Adrenal gland (tissue), 12 donors: Measurements from ENCODE around the gene KTI12. TPM values are rescaled to one million over a fixed set of nuclear protein-coding genes. Genes with fewer than 3 reads are reported as not detected.

ENCODE experiments used
- DNase-seq, 7 donors: peaks; one replicate each; pipeline ENCODE4 v3.0.0-alpha.2; 2019 to 2020
- H3K27ac ChIP-seq, 5 donors: fragments of 200-600 bp; sonication (generic) in 4 of 5; 1 replicate in 3 of 5; 2 replicates in 2 of 5; pipeline versions ENCODE4 v1.5.1 to v1.8.0; 2016 to 2020; ENCODE audit warnings: mild to moderate bottlenecking in 1 of 5
- H3K27me3 ChIP-seq: fragments of 200-600 bp; 2 replicates; pipeline ENCODE4 v1.8.0; 2021
- H3K36me3 ChIP-seq, 2 donors: fragments of 200-600 bp; replicated peaks in 1 of 2; 1 replicate in 1 of 2; 2 replicates in 1 of 2; pipeline versions ENCODE4 v1.5.1 to v1.8.0; 2018 to 2022
- H3K4me1 ChIP-seq, 2 donors: fragments of 200-600 bp; replicated peaks in 1 of 2; 1 replicate in 1 of 2; 2 replicates in 1 of 2; pipeline versions ENCODE4 v1.5.1 to v1.8.0; 2018 to 2021
- H3K4me3 ChIP-seq, 4 donors: fragments of 200-600 bp; sonication (generic) in 3 of 4; one replicate each; pipeline ENCODE4 v1.5.1; 2016 to 2018
- H3K9me3 ChIP-seq, 3 donors: fragments of 200-600 bp; sonication (generic) in 1 of 3; replicated peaks in 1 of 3; 1 replicate in 2 of 3; 2 replicates in 1 of 3; pipeline versions ENCODE4 v1.5.1 to v1.8.0; 2016 to 2021
- POLR2A ChIP-seq, 2 donors: fragments of 450-650 bp; IDR thresholded peaks; one replicate each; pipeline ENCODE4 v1.6.1; 2017; ENCODE audit warnings: antibody characterized with exemption in 2 of 2, mild to moderate bottlenecking in 2 of 2, moderate library complexity in 1 of 2
- WGBS, 4 donors: extraction: QIAGEN DNeasy Blood & Tissue Kit in 2 of 4; methylation state at CpG; one replicate each; pipeline versions ENCODE4 v1.1.5 to v1.1.7; 2013 to 2017; 5-methylcytosine and 5-hydroxymethylcytosine counted together
- intact Hi-C, 2 donors: fragments of 100-400 bp; cut with DNase I; formaldehyde crosslinking; loops; one replicate each; pipeline versions ENCODE4 v1.14.1 to v1.15.0; 2022 to 2023
- polyA plus RNA-seq, 3 donors: library from polyadenylated mRNA; stranded (reverse); fragments of 200-250 nt in 2 of 3; fragments of 350-450 nt in 1 of 3; fragmentation: Illumina TruSeq in 1 of 3; extraction: RNeasy Lipid Tissue Mini Kit (QIAGEN cat#74804) in 1 of 3; gene quantifications; one replicate each; pipeline ENCODE4 v1.2.3, GENCODE V29; 2013 to 2014
- total RNA-seq, 9 donors: library from RNA; depleted of rRNA in 4 of 9; stranded (reverse); fragments of >200 nt in 4 of 9; fragments of 120-200 nt in 1 of 9; fragmentation: NEBNext Ultra II Directional in 1 of 9; extraction: Animal tissue kit (Norgen Biotek cat#: 25700) in 1 of 9; gene quantifications; one replicate each; pipeline versions ENCODE4 v1.1.0 to v1.2.4, GENCODE V29; 2013 to 2023
- TF ChIP-seq, protein P1 (sequence below), 6 experiments: fragments of 450-650 bp in 4 of 6; fragments of 200-600 bp in 2 of 6; sonication (generic) in 1 of 6; IDR thresholded peaks; 1 replicate in 5 of 6; 2 replicates in 1 of 6; pipeline versions ENCODE4 v1.5.1 to v1.8.0; 2016 to 2021; ENCODE audit warnings: antibody characterized with exemption in 6 of 6, mild to moderate bottlenecking in 2 of 6, moderate library complexity in 1 of 6
- donor health status: healthy with polysubstance abuse.
- donor health status: Bipolar disorder and iron deficiency.
- donor health status: DM: yes; HTN: yes; CAD: no.
- donor health status: DM: no; HTN: no; CAD: no.
- donor health status: DM: no; HTN: no; CAD: no.
- donor health status: DM: yes; HTN: yes; CAD: no.

The KTI12 gene
- total and polyA plus RNA-seq, 12 donors, result 4.7 to 20.4 (median 11.9) TPM

DNA sequence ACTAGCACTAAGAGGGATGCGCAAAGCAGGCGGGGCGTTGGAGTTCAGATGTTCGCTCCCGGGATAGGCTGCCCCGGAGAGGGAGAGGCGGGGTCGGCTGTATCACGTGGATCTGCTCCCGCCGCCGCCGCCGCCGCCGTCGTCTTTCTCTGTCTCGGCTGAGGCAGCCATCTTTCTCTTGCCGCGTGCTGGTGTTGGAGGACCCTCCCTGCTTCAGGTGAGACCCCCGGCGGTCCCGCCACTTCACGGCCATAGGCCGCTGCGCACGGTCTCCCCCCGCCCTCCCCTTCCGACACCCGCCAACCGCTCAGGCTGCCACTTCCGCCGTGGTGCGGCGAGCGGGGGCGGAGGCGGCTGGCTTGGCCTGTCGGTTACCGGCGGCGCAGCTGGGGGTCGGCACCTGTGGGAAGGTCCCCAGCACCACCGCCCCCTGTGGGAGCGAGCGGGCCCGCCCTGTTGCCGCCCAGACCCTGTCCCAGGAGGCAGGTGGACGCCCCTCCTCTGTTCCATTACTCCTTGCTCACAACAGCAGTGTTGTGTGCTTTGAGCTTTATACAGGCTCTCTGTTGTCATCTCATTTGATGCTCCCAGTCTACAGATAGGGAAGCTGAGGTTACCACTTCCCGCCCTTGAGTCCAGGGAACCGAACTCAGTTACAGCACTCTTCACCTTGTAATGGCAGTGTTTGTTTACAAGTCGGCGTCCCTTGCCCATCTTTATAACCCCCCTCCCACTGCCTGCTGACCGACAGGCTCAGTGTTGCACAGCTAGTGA lies 22.7 kb upstream of the KTI12 start, which contains the start of gene BTF3L4:
BTF3L4 (plus strand) TSS at position 133 of the 774 bp plus-strand sequence. CDS start 3,553 bp downstream, outside the sequence.
- Histone ChIP-seq H3K9me3 (no peaks in the 10 kb centered on the region), H3K4me3 (peak within 1 kb of the TSS; percentile 30 to 99 (median 85)), H3K36me3 (peaks cover 0 to 23% of the 10 kb centered on the region in 2 donors), H3K27ac (peak within 1 kb of the TSS; percentile 73 to 97 (median 92)), H3K4me1 (peaks cover 30 to 44% of the 10 kb centered on the region in 2 donors), H3K27me3 (no peaks in the 10 kb centered on the region)
- intact Hi-C loops, result no loop called here
- peak in 1 of 2 donors; percentile 93 for TF ChIP-seq POLR2A (IDR thresholded peaks at IDR 0.05)
- TF ChIP-seq, protein P1, sequence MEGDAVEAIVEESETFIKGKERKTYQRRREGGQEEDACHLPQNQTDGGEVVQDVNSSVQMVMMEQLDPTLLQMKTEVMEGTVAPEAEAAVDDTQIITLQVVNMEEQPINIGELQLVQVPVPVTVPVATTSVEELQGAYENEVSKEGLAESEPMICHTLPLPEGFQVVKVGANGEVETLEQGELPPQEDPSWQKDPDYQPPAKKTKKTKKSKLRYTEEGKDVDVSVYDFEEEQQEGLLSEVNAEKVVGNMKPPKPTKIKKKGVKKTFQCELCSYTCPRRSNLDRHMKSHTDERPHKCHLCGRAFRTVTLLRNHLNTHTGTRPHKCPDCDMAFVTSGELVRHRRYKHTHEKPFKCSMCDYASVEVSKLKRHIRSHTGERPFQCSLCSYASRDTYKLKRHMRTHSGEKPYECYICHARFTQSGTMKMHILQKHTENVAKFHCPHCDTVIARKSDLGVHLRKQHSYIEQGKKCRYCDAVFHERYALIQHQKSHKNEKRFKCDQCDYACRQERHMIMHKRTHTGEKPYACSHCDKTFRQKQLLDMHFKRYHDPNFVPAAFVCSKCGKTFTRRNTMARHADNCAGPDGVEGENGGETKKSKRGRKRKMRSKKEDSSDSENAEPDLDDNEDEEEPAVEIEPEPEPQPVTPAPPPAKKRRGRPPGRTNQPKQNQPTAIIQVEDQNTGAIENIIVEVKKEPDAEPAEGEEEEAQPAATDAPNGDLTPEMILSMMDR (IDR thresholded peaks at IDR 0.05), result no peak
- 0 to 1% (median 0%) methylated on average over 32 to 54 of the region's 54 CpGs for WGBS, 4 donors
- peak; percentile 93 to 98 (median 97) for DNase-seq

- intact Hi-C loops, result no loop called here
Measured at GRCh38 chr1:52055866-52056162, 22.2 kb upstream of the KTI12 start.

DNA sequence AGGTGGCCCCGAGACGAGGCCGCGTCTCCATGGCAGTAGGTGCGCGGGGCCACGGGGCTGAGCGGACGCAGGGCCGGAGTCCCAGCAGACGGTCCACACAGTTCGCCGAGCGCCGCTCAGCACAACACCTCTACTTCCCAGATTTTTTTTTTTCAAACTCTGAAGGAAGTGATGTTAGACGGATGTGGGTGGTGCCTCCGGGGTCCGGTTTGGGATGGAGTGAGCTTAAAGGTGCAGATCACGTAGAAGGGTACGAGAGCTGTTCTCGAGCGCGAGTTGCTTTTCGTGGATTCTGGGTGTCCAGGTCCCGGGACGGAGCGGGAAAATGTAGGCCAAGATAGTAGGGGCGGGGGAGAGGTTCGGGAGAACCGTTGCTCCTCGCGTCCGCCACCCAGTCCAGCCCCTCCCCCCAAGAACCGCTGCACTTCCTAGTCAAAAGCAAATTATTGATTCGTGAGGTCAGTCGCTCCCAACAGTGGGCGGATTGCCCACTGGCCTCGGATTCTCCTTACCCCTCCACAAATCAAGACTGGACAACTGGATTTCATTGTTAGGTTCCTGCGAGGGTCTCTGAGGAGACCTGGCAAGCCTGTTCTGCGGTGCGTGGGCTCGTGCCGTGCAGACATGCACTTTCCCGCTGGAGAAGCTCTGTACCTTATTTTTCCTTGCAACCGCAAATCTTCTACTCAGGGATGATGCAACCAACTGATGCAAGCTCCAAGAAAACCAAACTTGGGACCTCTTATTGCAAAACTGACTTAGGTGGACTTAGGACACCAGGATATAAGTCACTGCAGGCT lies 21.7 kb upstream of the KTI12 start, which contains the start of gene TXNDC12:
TXNDC12 (minus strand) TSS at position 126 of the 800 bp plus-strand sequence; CDS start at position 31, 95 bp downstream.
- Histone ChIP-seq H3K4me3 (peak within 1 kb of the TSS; percentile 29 to 87 (median 72)), H3K4me1 (peaks cover 30 to 44% of the 10 kb centered on the region in 2 donors), H3K9me3 (no peaks in the 10 kb centered on the region), H3K27me3 (no peaks in the 10 kb centered on the region), H3K27ac (peak within 1 kb of the TSS; percentile 51 to 97 (median 92)), H3K36me3 (peaks cover 0 to 15% of the 10 kb centered on the region in 2 donors)
- TF ChIP-seq, protein P1 (IDR thresholded peaks at IDR 0.05), result no peak
- peak; percentile 48 to 86 for TF ChIP-seq POLR2A (IDR thresholded peaks at IDR 0.05)
- peak; percentile 81 to 93 (median 89) for DNase-seq
- intact Hi-C loops, result no loop called here
- WGBS, 4 donors, result 0% methylated on average over 34 to 45 of the region's 45 CpGs

More at GRCh38 chr1:52055866-52056162, 22.2 kb upstream of the KTI12 start:
- Histone ChIP-seq H3K9me3 (no peaks in the 10 kb centered on the region), H3K36me3 (peaks cover 0 to 20% of the 10 kb centered on the region in 2 donors), H3K4me3 (peak overlapping the region in 3 of 4 donors; percentile 29 to 87 (median 83)), H3K27ac (peak overlapping the region; percentile 51 to 97 (median 92)), H3K27me3 (no peaks in the 10 kb centered on the region), H3K4me1 (peaks cover 30 to 44% of the 10 kb centered on the region in 2 donors)
- WGBS, 4 donors, result 0 to 2% (median 0%) methylated on average over 12 of the region's 12 CpGs
- no peak for TF ChIP-seq POLR2A (IDR thresholded peaks at IDR 0.05)
- TF ChIP-seq, protein P1 (IDR thresholded peaks at IDR 0.05), result no peak
- DNase-seq, result no peak
